Skeletal muscle satellite cell (primary cell): ENCODE results near the gene SMARCA2.

Experiments
- H3K27me3 ChIP-seq: 2 replicates; pipeline ENCODE4 v1.7.0; 2013; ENCODE audit warnings: low read length; ENCODE audit not compliant: control insufficient read depth, insufficient read depth
- H3K36me3 ChIP-seq: 2 replicates; pipeline ENCODE4 v1.7.0; 2013; ENCODE audit warnings: mild to moderate bottlenecking, control low read depth, low read length; ENCODE audit not compliant: insufficient read depth
- H3K4me1 ChIP-seq: 2 replicates; pipeline ENCODE4 v1.7.0; 2013; ENCODE audit warnings: low read length; ENCODE audit not compliant: control insufficient read depth, insufficient read depth
- H3K4me2 ChIP-seq: 2 replicates; pipeline ENCODE4 v1.7.0; 2013; ENCODE audit warnings: mild to moderate bottlenecking, low read length
- H3K4me3 ChIP-seq: 2 replicates; pipeline ENCODE4 v1.7.0; 2013; ENCODE audit warnings: low read length
- H3K9ac ChIP-seq: 2 replicates; pipeline ENCODE4 v1.7.0; 2013; ENCODE audit warnings: mild to moderate bottlenecking, low read depth, low read length, moderate library complexity
- H3K9me3 ChIP-seq: replicated peaks from 2 replicates; pipeline ENCODE4 v1.7.0; 2013; ENCODE audit warnings: mild to moderate bottlenecking, control low read depth, low read length

The SMARCA2 gene

DNA sequence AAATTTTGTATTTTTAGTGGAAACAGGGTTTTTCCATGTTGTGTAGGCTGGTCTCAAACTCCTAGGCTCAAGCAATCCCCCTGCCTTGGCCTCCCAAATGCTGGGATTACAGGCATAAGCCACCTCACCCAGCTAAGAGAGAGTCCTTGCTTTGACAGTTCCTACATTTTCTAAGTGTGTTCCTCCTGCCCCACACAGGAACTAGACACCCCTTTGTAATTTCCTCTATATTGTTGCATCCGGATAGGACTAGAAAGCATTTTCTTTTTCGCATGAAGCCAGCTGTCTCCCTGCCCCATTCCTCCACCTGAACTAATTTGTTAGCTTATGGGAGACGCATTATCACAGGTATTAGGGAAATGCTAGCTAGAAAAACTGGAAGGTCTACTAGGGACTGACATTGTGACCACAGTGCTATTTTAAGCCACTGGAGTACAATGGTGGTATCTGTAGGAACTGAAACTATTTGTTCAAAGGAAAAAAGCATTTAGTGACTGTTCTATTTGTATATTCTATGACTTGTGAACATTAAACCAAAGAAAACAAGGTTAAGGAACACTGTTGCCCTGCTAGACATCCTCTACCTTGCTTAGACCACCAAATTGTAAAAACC is 214.1 kb downstream of the SMARCA2 start:
- no peaks in the 10 kb centered on the region for H3K9me3 ChIP-seq
- H3K9ac ChIP-seq, result no peak overlapping the region
- H3K4me1 ChIP-seq, result peaks cover 9% of the 10 kb centered on the region
- no peaks in the 10 kb centered on the region for H3K27me3 ChIP-seq
- H3K4me3 ChIP-seq, result no peak overlapping the region
- H3K4me2 ChIP-seq, result no peak overlapping the region
- H3K36me3 ChIP-seq, result no peaks in the 10 kb centered on the region

GRCh38 chr9:2230362-2230761 is 215.2 kb downstream of the SMARCA2 start:
- peaks cover 14% of the 10 kb centered on the region for H3K4me1 ChIP-seq
- H3K9me3 ChIP-seq, result no peaks in the 10 kb centered on the region
- H3K27me3 ChIP-seq, result no peaks in the 10 kb centered on the region
- no peak overlapping the region for H3K9ac ChIP-seq
- H3K4me2 ChIP-seq, result no peak overlapping the region
- H3K4me3 ChIP-seq, result no peak overlapping the region
- H3K36me3 ChIP-seq, result no peaks in the 10 kb centered on the region

GRCh38 chr9:2231101-2231500 is 216.0 kb downstream of the SMARCA2 start:
- no peaks in the 10 kb centered on the region for H3K27me3 ChIP-seq
- no peak overlapping the region for H3K4me2 ChIP-seq
- no peak overlapping the region for H3K4me3 ChIP-seq
- H3K9me3 ChIP-seq, result no peaks in the 10 kb centered on the region
- peaks cover 14% of the 10 kb centered on the region for H3K4me1 ChIP-seq
- no peaks in the 10 kb centered on the region for H3K36me3 ChIP-seq
- H3K9ac ChIP-seq, result no peak overlapping the region

GRCh38 chr9:2231829-2232228 is 216.7 kb downstream of the SMARCA2 start:
- H3K9me3 ChIP-seq, result no peaks in the 10 kb centered on the region
- no peak overlapping the region for H3K4me3 ChIP-seq
- peaks cover 14% of the 10 kb centered on the region for H3K4me1 ChIP-seq
- H3K4me2 ChIP-seq, result peak overlapping the region; percentile 18
- H3K9ac ChIP-seq, result no peak overlapping the region
- no peaks in the 10 kb centered on the region for H3K27me3 ChIP-seq
- H3K36me3 ChIP-seq, result no peaks in the 10 kb centered on the region

- H3K4me1 ChIP-seq, result peaks cover 14% of the 10 kb centered on the region
- H3K27me3 ChIP-seq, result no peaks in the 10 kb centered on the region
- no peak overlapping the region for H3K9ac ChIP-seq
- H3K9me3 ChIP-seq, result no peaks in the 10 kb centered on the region
- no peaks in the 10 kb centered on the region for H3K36me3 ChIP-seq
- H3K4me3 ChIP-seq, result no peak overlapping the region
- no peak overlapping the region for H3K4me2 ChIP-seq
Measured at GRCh38 chr9:2233274-2233673, 218.1 kb downstream of the SMARCA2 start.

DNA sequence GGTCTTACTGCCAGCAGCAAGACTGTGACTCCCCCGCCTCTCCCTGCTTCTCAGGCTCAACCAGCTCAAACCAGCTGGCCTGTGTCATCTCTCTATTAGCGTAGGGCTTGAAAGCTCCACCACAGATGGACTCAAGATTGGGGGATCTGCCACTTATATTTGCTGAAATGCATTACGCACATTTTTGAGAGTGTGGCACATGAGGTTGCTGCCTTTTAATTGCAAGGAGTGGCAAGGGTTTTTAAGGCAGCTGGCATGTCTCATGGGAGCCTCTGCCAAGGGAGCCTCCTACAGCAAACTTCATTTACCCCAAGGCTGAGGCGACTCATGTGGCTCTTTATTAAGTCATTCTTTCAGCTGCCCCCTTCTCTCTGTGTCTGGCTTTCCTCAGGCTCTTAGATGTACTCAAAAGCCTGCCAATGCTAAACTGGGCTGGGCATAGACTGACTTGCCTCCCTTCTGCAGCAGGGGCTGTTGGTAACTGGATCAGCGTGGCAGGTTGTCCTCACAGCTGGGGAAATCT is 219.3 kb downstream of the SMARCA2 start:
- H3K9ac ChIP-seq, result no peak overlapping the region
- H3K4me3 ChIP-seq, result no peak overlapping the region

GRCh38 chr9:2235623-2236022 is 220.5 kb downstream of the SMARCA2 start:
- Histone ChIP-seq H3K4me2 (no peak overlapping the region), H3K4me3 (no peak overlapping the region), H3K27me3 (no peaks in the 10 kb centered on the region), H3K4me1 (peaks cover 14% of the 10 kb centered on the region), H3K9ac (no peak overlapping the region), H3K9me3 (no peaks in the 10 kb centered on the region), H3K36me3 (no peaks in the 10 kb centered on the region)

More for the DNA sequence above, 219.3 kb downstream of the SMARCA2 start:
- Histone ChIP-seq H3K27me3 (no peaks in the 10 kb centered on the region), H3K4me2 (peak overlapping the region; percentile 5), H3K9me3 (no peaks in the 10 kb centered on the region), H3K36me3 (no peaks in the 10 kb centered on the region), H3K4me1 (peaks cover 14% of the 10 kb centered on the region)

DNA sequence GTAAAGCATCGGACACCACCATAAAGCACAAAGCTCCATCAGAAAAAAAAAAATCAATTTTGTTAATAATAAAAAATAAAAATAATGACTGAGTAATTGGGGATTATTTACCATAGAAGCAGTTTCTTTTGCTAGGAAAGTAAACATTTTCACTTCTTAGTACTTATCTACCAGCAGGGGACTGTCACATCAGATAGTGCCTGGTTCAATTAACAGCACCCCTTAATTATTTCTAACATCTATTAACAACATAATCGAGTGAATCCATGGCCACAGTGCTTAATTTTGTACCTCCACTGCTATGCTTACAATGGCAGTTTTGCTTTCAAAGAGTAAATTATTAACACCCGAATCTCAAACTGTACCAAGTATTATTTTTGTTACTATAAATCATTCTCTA is 221.7 kb downstream of the SMARCA2 start:
- Histone ChIP-seq H3K9ac (no peak overlapping the region), H3K36me3 (no peaks in the 10 kb centered on the region), H3K4me3 (no peak overlapping the region), H3K9me3 (no peaks in the 10 kb centered on the region), H3K4me1 (peaks cover 10% of the 10 kb centered on the region), H3K27me3 (no peaks in the 10 kb centered on the region), H3K4me2 (no peak overlapping the region)

DNA sequence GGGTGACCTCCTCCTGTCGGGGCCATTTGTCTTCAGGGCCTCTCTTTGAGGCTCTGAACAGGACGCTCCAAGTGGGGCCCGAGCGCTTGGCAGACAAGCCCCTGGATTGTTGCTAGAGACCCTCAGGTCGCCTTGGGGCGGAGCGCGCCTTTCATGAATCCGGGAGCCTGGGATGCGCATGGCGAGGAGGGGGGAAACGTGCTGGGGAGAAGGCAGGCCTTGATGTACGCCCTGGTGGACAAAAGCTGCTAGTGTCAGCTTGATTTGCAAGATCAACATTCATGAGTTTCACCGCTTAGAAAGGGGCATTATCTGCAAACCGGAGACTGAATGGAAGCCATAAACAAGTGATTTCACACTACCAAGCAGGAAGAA is 226.3 kb downstream of the SMARCA2 start:
- Histone ChIP-seq H3K4me2 (peak overlapping the region; percentile 92), H3K36me3 (no peaks in the 10 kb centered on the region), H3K9ac (peak overlapping the region; percentile 12), H3K27me3 (peaks cover 7% of the 10 kb centered on the region), H3K4me3 (peak overlapping the region; percentile 74), H3K4me1 (peaks cover 8% of the 10 kb centered on the region), H3K9me3 (no peaks in the 10 kb centered on the region)

- H3K4me3 ChIP-seq, result peak overlapping the region; percentile 74
- H3K4me2 ChIP-seq, result peak overlapping the region; percentile 92
- H3K27me3 ChIP-seq, result peaks cover 7% of the 10 kb centered on the region
- H3K36me3 ChIP-seq, result no peaks in the 10 kb centered on the region
- no peaks in the 10 kb centered on the region for H3K9me3 ChIP-seq
- peaks cover 8% of the 10 kb centered on the region for H3K4me1 ChIP-seq
- peak overlapping the region; percentile 62 for H3K9ac ChIP-seq
Measured at GRCh38 chr9:2241836-2242741, 226.9 kb downstream of the SMARCA2 start.

DNA sequence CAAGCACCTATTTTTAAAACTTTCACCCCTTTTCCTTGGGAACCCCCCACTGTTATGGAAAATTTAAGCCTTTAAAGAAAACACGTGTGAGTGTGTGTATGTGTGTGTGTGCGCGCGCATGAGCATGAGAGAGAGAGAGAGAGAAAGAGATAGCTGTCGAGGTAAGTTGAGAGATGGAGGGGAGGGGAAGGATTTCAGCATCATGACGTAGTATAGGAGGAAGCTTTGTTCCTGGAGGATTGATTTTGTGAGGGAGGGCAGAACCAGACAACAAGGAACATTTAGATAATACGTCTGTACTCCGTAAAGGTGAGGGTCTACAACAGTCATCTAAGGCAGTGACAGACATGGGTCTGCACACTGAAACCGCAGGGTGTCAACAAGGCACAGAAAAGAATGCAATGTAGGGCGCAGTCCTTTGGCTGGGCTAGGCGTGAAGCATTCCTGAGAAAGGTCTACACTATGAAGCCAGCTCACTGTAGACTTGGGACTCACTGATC is 227.7 kb downstream of the SMARCA2 start:
- Histone ChIP-seq H3K9me3 (no peaks in the 10 kb centered on the region), H3K4me3 (peak overlapping the region; percentile 74), H3K36me3 (no peaks in the 10 kb centered on the region), H3K9ac (peak overlapping the region; percentile 62), H3K4me1 (peaks cover 8% of the 10 kb centered on the region), H3K27me3 (peaks cover 7% of the 10 kb centered on the region), H3K4me2 (peak overlapping the region; percentile 92)
